GM21825 (cell line): ENCODE data around the gene WWOX.
"Not testable (repeated sequence)": the region's sequence is repeated elsewhere in the genome, so short reads cannot be mapped to it uniquely, and the experiment has no call there.

ENCODE experiments used
- ATAC-seq: cut with Tn5 transposase; IDR thresholded peaks from one replicate; pipeline ENCODE4 v1.9.1; 2021; ENCODE audit warnings: mild to moderate bottlenecking, moderate library complexity; ENCODE audit not compliant: unreplicated experiment

Gene WWOX

DNA sequence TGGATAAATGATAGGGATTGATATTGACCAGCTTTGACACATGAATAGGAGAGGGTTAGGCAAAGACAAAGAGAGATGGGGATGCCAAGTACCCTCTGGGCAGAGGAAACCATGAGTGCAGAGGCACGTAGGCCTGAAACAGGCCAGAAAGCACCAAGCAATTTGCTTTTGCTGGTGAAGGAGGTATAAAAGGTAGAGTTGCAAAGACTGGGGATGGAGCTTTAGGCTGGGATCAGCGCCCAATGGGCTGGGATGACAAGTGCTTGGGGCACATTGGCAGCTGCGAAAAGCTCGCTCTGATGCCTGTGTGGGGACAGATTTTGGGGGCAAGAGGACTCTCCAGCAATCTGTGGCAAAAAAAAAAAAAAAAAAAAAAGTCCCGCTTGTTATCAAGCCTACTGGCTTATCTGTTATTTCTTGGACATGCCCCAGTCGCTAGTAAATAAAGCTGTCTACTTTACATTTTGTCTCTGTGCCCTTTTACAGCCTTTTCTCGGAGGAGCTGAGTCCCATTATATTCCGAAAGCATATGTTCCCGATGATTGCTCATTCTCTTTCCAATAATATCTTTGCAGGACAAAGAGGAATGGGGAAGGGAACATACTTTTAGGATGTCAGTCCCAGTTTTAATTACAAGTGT lies 922.7 kb downstream of the WWOX start:
- ATAC-seq, result no peak

DNA sequence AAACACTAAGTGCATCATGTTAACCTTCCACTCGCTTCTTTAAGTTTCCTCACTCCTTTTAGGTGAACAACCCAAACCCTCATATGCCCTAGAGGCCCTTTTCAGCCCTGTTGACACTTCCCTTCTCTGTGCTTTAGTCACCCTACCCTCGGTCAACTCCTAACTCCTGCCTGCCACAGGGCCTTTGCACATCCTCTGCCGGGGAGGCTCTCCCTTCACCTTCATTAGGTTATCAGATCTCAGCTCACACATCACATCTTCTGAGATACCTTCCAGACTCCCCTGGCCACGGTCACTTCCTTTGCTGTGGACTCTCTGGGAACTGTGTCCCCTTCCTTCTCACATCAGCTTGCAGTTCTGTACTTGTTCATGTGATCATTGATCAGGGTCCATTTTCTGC lies 926.7 kb downstream of the WWOX start:
- ATAC-seq, result no peak

DNA sequence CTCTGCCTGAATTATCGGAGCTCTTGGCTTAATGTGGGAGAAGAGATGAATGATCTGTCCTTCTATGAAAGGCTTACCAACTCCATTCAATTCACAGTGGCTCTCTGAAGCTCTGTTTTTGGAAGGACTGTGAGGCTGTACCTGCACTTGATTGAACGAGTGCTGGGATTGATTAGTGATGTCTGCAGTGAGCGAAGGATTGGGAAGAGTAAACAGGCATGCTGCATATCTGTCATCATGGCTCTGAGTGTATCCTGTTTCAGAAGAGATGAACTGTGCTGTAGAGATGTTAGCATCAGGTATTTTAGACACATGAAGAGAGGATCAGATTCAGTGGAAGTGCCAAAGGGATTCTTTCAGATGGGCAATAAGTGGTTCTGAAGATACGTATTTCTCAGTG lies 937.1 kb downstream of the WWOX start:
- no peak for ATAC-seq

DNA sequence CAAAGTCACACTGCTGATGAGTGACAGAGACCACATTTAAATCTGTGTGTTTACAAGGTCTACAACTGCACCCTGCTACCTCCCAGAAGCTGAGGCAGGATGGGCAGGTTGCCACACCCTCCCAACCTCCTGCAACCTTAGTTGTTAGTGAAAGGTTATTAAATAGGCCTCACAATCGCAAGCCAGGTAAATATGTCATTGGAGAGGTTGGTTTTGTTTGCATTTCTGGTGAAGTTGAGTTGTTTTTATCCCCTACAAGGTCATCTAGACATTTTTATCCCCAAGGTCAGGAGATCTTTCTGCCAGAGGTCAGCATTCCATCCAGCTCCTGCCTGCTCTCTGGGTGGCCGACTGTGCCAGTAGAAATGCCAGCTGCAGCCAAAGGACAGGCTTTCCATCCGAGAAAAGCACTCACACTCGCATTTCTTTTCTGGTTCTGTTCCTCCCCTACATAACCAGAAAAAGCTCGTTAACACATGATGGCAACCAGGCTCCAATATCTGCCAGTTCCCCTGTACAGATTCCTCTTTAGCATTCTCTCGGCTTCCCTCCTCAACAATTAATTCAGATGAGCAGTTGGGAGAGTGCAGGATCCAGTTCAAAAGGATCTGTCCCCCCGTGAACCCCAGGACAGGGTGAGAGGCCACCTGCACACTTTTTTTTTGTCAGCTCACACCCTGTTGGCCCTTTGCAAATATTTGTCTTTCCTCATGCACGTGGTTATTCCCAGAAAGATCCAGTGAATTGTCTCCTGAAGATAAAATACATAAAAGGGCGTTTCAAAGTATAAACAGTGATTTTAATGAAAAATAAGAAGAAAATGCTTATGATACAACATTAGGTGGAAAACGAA lies 938.3 kb downstream of the WWOX start:
- ATAC-seq, result no peak

DNA sequence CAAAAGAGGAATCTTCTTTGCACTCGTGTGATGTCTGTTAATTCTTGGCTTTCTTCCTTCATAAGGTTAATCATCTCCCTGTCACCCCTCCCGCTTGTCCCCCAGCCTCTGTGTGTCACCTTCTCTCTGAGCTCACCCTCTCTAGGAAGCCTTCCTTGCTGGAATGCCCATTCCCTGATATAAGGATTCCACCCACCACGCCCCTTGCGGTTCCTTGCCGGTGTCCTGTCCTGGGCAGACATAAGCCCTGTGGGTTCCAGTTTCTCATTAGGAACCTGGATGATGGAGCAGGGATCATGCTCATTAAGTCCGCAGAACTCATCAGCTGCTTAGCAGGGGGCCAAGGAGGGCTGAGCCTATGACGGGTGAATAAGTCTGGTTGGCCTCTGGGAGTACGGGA lies 941.8 kb downstream of the WWOX start:
- no peak for ATAC-seq

DNA sequence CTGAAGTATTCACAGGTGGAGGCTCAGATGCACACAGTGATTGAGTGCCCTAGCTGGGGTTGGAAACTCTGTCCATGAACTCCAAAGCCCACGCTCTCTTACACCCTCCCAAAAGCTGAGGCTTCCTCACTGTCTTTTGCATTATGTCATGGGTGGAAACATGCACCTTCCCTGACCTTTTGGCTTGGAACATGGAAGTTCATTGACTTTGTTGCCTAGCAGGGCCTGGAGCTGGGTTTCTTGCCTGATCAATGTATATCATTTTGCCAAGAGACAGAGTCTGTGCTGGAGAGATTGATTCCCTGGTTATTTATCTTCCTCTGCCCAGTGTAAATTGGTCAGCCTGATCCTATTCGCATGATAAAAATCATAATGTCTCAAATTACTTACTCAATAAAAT lies 942.7 kb downstream of the WWOX start:
- no peak for ATAC-seq

DNA sequence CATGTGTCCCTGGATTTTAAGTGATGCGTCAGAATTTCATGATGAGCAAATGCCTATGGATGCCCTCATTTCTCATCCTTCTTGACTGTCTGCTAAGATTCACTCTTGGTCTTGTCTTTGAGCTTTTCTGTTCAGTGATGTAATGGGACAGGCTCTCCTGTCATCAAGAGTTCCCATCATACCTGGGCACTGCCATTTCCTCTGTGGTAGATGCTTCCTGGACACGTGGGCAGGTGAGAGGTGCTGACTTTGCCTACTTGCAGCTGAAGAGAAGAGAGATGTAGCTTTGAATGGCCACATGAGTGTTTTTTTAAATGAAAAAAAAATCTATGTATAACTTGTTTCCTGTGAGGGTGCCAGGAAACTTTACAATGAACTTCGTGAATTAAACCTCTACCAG lies 943.4 kb downstream of the WWOX start:
- ATAC-seq, result no peak

DNA sequence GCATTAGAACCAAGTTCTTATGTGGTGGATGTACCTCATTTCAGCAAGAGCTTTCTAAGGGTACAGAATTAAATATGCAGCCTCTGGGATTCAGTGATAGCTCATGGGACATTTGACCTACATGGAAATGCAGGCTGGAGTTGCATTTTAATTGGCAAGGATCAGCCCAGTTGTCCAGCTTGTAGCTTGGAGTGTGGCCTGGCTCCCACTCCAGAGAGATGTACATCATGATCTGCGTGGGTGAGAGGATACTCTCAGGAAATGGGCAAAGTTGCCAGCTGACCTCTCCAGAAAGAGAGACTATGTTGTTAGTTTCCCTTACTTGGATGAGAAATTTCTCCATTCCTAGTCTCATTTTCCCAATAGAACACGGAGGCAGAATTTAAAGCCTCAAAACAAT lies 945.7 kb downstream of the WWOX start:
- ATAC-seq, result no peak

DNA sequence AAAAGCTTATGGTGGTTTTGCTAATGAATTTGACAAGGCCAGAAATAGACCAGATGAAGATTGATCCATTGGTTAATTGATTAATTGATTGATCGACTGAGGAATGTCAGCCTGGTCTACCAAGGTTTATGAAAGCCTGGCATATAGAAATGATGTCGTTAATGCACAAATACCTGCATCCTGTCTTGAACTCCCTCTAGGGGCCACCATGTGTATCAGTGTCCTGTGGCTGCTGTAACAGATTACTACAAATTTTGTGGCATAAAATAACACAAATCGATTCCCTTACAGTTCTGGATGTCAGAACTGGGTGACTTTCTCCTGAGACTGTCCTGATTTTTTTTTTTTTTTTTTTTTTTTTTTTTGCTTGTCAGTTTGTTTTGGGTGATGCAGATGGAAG lies 947.9 kb downstream of the WWOX start:
- ATAC-seq, result no peak

DNA sequence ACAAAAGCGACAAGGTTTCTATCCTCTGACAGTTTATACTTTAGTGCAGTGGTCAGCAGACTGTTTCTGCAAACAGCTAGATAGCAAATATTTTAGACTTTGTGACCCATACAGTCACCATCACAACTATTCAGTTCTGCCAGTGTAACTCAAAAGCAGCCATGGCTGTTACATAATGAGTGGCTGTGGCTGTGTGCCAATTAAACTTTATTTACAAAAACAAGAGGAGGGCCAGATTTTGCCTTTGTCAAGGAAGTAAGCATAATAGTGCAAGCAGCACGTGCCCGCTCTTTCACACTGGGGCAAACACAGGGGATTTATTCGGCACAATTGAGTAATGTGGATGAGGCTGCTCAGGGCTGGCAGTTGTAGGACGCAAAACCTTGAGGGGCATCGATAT lies 949.6 kb downstream of the WWOX start:
- ATAC-seq, result no peak

DNA sequence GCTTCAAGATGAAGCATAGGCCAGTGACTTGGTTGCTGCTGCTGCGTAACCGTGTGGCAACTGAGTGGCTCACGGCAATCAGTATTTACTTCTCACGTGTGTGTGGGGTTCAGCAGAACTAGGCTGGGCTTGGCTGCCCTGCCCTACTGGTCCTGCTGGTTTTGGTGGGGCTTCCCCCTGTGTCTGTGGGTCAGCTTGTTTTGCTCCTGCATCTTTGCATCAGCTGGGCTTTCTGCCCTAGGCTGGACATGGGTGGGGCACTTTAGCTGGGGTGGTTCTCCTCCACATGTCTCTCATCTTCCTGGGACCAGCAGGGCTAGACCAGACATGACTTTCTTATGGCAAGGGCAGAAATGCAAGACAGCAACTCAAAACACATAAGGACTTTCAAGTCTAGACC lies 950.6 kb downstream of the WWOX start:
- ATAC-seq, result no peak

DNA sequence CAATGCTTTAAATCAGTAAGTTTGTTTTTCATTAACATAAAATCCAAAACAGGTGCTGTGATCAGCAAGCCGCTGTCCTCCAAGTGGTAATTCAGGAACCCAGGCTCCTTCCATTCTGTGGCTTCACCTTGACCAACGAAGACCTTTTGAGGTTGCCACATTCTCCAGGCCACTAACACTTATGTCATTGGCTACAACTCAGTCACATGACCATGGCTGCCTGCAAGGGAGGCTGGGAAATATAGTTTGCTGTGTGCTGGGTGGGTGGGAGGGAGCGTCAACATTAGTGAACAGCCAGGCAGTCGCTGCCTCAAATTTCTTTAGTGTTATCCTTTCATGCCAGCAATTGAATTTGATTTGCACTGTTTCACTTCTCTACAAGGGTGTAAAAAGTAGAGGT lies 951.9 kb downstream of the WWOX start:
- ATAC-seq, result no peak

DNA sequence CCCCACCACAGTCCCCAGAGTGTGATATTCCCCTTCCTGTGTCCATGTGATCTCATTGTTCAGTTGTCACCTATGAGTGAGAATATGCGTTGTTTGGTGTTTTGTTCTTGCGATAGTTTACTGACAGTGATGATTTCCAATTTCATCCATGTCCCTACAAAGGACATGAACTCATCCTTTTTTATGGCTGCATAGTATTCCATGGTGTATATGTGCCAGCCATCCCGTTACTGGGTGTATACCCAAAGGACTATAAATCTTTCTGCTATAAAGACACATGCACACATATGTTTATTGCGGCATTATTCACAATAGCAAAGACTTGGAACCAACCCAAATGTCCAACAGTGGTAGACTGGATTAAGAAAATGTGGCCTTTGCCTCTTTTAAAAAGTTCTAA lies 952.7 kb downstream of the WWOX start:
- ATAC-seq, result not testable (repeated sequence)

DNA sequence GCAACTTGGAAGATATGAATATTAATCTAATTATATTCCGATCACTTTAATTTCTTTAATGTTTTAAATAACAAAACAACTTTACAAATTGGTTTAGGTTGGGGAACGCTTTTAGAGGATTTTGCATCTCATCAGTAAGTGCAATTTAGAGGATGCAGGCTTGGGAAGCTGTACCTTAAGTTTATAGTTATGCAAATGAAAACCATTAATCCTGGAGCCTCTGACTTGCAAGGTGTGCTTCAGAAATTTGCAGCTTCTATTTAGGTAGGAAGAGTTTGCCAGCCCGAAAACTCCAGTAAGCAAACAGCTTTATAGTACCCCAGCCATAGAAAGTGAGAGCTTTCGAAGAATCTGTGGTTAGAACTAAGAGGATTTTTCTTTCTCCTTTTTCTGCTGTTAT lies 954.1 kb downstream of the WWOX start:
- no peak for ATAC-seq

DNA sequence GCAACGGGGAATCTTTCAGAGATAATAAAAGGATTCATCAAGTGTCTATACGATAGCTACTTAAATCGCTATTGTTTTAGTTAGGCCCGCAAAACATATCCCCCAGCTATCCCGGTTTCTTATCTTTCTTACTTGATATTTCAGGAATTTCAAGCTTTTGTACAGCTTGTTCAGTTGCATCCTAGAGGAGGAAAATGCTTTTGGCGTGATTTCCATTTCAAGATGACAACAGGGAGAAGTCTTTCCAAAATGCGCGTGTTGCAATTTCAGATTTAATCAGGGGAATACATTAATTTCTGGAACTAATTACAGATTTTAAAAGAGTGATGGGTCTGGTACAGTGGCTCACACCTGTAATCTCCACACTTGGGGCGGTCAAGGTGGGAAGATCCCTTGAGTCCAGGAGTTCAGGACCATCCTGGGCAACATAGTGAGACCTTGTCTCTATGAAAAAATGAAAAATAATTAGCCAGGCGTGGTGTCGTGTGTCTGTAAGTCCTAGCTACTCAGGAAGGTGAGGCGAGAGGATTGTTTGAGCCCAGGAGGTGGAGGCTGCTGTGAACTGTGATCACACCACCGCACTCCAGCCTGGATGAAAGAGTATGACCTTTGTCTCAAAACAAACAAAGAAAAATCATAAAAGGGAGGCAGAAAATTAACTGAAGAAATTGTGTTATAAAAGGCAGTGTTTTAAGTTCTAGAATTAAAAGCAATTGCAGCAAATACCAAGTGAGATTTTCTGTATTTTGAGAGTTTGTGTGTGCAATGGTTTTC lies 954.9 kb downstream of the WWOX start:
- no peak for ATAC-seq

DNA sequence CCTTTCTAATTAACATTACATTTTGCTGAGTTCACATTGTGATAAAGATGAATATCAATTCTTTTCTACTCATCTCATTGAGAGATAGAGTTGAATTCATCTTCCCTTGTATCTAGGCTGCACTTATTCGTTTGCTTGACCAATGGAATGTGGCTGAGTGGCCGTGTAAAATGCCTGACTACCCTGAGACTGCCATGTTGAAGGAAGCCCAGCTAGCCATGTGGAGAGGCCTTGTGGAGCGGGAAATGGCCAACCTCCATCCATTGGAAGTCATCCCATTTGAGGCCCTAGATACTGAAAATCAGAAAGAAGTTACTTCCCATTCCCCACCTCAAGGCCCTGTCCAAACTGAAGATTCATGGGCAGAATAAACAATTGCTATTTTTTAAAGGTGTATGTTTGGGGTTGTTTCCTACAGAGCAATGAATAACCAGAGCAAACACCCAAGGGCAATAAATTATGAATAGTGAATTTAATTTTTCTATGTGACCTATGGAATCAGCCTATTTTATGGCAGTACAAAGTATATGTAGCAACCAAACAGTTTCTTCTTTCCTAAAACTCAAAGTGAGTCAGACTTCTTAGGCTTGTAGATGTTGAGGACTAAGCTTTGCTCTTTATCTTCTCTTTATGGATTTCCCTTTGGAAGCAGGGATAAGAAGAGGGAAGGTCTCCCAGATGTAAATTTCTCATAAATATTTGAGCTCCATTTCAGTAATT lies 956.0 kb downstream of the WWOX start:
- ATAC-seq, result no peak

DNA sequence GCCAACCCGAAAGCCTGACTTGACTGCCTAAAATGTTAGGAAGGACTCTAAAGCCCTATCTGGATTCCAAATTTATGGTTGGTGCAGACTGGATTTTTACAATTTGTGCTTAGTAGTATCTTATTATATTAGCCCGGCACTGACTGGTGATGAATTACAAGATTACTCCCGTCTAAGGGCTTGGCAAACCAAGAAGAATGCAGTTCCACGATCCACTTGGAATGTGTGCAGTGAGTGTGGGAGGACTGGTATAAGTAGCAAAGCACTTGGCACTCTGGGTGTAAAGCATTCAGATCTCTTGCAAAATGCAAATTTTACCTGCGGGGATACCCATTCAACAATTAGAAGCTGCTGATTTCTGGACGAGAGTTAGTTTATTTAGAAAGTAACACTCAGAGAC lies 961.7 kb downstream of the WWOX start:
- ATAC-seq, result no peak

DNA sequence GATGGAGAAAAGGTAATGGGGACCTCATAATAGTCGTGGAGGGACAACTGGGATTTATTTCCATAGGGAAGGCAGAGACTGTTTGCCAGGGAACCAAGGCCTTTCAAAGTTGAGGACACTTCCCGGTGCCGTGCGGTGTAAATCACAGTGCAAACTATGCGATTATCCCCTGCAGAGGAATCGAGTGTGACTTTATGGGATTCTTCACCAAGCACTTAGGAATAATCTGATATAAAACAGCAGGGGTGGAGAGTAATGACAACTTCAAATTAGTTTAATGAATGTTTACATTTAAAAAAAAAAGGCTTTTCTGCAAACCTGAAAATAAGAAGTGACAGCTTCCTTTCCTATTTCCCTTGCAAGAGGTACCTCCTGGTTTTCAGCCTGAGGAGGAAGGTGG lies 962.9 kb downstream of the WWOX start:
- ATAC-seq, result no peak

DNA sequence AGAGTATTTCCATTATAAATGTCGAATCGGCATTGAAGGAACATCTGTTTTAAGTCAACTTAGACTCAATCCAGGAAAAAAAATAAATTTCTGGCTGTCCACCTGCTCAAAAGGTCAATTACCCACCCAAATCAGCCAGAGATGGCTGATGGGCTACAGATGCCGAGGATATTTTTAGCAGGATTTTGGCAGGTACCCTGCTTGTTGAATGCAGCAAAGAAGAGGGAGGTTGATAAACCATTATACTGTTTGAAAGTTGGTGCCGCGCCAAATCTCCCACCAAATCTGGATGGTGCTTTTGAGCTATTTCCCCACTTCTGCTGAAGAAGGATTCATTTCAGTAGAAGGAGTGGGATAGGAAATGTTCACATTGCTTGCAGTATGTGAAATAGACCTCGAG lies 963.4 kb downstream of the WWOX start:
- ATAC-seq, result no peak

DNA sequence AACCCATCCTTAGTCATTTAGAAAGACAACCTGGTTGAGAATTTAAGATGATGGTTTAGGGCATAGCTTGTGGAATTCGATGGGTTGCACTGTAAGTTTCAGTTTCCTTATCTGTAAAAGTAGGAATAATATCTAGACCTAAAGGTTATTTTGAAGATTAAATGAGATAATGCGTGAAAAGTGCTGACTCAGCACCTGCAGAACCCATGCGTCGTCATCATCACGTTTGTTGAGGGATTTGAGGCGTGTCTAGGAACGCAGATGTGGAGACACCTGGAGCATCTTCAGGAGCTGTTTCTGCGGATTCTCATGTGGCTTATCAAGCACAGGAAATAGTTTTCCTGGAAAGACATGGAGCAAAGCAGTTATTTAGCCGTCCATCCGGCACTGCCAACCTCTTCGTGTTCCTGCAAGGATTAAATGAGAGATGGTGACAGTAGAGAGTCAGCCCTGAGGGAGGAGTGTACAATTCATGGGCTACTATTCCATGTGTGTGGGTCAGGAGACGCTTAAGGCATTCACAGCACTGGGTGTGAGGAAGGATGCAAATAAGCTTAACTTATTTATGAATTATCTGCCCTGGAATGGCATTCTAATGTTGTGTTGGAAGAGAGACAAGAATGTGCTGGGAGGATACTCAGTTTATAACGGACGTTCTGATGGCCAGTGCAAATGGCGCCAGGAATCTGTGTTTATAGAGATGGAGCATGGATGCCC lies 965.0 kb downstream of the WWOX start:
- no peak for ATAC-seq

DNA sequence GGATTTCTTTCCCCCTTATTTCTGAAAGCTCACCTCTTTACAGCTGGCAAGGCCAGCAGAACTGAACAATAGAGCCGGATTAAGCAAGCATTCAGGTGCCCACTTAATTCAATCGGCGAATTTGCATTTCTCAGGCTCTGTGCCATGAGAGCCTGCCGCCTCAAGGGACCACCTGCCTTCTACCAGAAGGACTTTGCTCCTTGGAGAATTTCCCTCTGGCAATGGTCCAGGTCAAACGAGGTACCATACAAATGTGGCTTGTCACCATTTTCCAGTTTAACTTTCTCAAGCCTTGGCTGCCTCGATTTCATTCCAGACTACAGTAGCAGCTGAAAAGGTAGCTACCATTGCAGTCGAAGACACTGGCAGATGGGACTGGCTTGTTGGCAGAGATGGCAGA lies 967.1 kb downstream of the WWOX start:
- no peak for ATAC-seq
